Measurements from ENCODE around the gene CTNND2. TPM values are rescaled to one million over a fixed set of nuclear protein-coding genes. Genes with fewer than 3 reads are reported as not detected.

CTNND2 gene
- total RNA-seq, 1 experiment from 2014 or later, result 7.0 TPM

GRCh38 chr5:11045411-11045810, 858.8 kb downstream of the CTNND2 start:
- Histone ChIP-seq H3K9me3 (ENCODE audit: control insufficient read depth, low read depth, low read length) (no peaks in the 10 kb centered on the region), H2BK12ac (ENCODE audit: insufficient read length, low read depth, low read length) (no peak overlapping the region), H4K8ac (replicated peaks; ENCODE audit: insufficient read length, low read depth, low read length) (no peak overlapping the region), H3K9ac (ENCODE audit: extremely low read depth, insufficient read length, low read length) (no peak overlapping the region), H2BK20ac (ENCODE audit: low read depth, low read length, poor library complexity, severe bottlenecking) (no peak overlapping the region), H3K27ac (ENCODE audit: insufficient read length, low read depth, low read length) (no peak overlapping the region), H3K18ac (ENCODE audit: insufficient read length, low read depth, low read length) (no peak overlapping the region), H3K14ac (ENCODE audit: insufficient read depth, low read length) (no peak overlapping the region), H3K27me3 (ENCODE audit: insufficient read depth, low read length) (no peaks in the 10 kb centered on the region), H3K4me1 (ENCODE audit: insufficient read depth, low read length) (no peaks in the 10 kb centered on the region), H2AK5ac (ENCODE audit: insufficient read length, low read length) (no peak overlapping the region), H3K4ac (ENCODE audit: low read depth, low read length) (no peak overlapping the region), H3K79me1 (ENCODE audit: insufficient read depth, low read depth, low read length, poor library complexity, severe bottlenecking) (no peaks in the 10 kb centered on the region), H2BK15ac (ENCODE audit: low read depth, low read length) (no peak overlapping the region), H3T11ph (ENCODE audit: low read length) (no peak overlapping the region), H3K56ac (ENCODE audit: insufficient read length, low read depth, low read length) (no peak overlapping the region), H2AFZ (ENCODE audit: low read length) (no peak overlapping the region), H4K91ac (ENCODE audit: insufficient read length, low read depth, low read length) (peak overlapping the region; percentile 24), H3K4me2 (ENCODE audit: insufficient read depth, insufficient read length, low read length) (no peak overlapping the region), H4K20me1 (ENCODE audit: control insufficient read depth, insufficient read depth, insufficient read length) (no peaks in the 10 kb centered on the region), H2BK120ac (ENCODE audit: low read depth, low read length, poor library complexity, severe bottlenecking) (no peak overlapping the region), H4K5ac (ENCODE audit: insufficient read length, low read depth, low read length) (no peak overlapping the region), H3K23ac (ENCODE audit: insufficient read length, low read depth, low read length) (no peak overlapping the region), H2BK5ac (ENCODE audit: insufficient read length, low read length) (no peak overlapping the region), H3K23me2 (ENCODE audit: insufficient read length, low read depth, low read length, poor library complexity, severe bottlenecking) (no peaks in the 10 kb centered on the region), H3K79me2 (ENCODE audit: insufficient read depth, low read length) (no peaks in the 10 kb centered on the region)
- Mint-ChIP-seq H3K36me3 (ENCODE audit: insufficient read depth in 1 of 3, low read depth in 3 of 3) (no peaks in the 10 kb centered on the region), H3K4me1 (peaks cover 0 to 4% of the 10 kb centered on the region in 2 experiments; a peak in 2 of 4 replicates), H3K27ac (peak overlapping the region in 1 of 3 experiments; percentile 44; a peak in 1 of 7 replicates), H3K9me3 (no peaks in the 10 kb centered on the region), H3K4me3 (no peak overlapping the region), H3K27me3 (ENCODE audit: low read depth) (no peaks in the 10 kb centered on the region)
- TF ChIP-seq CTCF (conservative IDR thresholded peaks at IDR 0.05), result no peak
- WGBS (ENCODE audit: extremely low coverage, insufficient read length, low lambda C conversion rate), result no CpG with 5 or more reads among the region's 3 CpGs
- no peak for DNase-seq
